ENCODE measurements around the gene NPC2. TPM values are rescaled to one million over a fixed set of nuclear protein-coding genes. Genes with fewer than 3 reads are reported as not detected.

Gene NPC2
- total and polyA plus RNA-seq, 9 of the 15 experiments (the other 6 are each of a cell fraction or from before 2014, with no cell fraction given) = 16.6 to 74.1 (median 32.6) TPM

GRCh38 chr14:74535756-74536325 lies 42.7 kb upstream of the NPC2 start:
- Histone ChIP-seq H2AFZ (ENCODE audit: low read depth, low read length) (no peak overlapping the region), H3K27me3 (ENCODE audit: control insufficient read depth in 2 of 2, insufficient read depth in 2 of 2, low read length in 2 of 2) (peaks cover 0 to 22% of the 10 kb centered on the region in 2 experiments; a peak in 3 of 5 replicates), H3K4me3 (no peak overlapping the region), H3K36me3 (ENCODE audit: control insufficient read depth, insufficient read depth, low read length) (no peaks in the 10 kb centered on the region), H3K9me1 (ENCODE audit: control insufficient read depth, insufficient read depth, low read length) (no peaks in the 10 kb centered on the region), H3K27ac (ENCODE audit: extremely low read depth, low read depth, low read length) (no peak overlapping the region), H4K20me1 (replicated peaks; ENCODE audit: control insufficient read depth, insufficient read depth, low read length) (no peaks in the 10 kb centered on the region), H3K9ac (ENCODE audit: insufficient read depth in 1 of 2, low read depth in 2 of 2, low read length in 2 of 2) (no peak overlapping the region), H3K79me2 (ENCODE audit: control insufficient read depth, insufficient read depth, low read length) (no peaks in the 10 kb centered on the region), H3K4me1 (replicated peaks in 1 of 2; ENCODE audit: control insufficient read depth in 2 of 2, insufficient read depth in 2 of 2, low read length in 2 of 2) (peaks cover 0 to 6% of the 10 kb centered on the region in 2 experiments; a peak in 3 of 5 replicates), H3K9me3 (replicated peaks; ENCODE audit: control insufficient read depth, insufficient read depth, low read depth, low read length) (no peaks in the 10 kb centered on the region), H3K4me2 (ENCODE audit: insufficient read depth, low read length) (no peak overlapping the region)
- FAIRE-seq (no peak), ATAC-seq (no peak), DNase-seq (ENCODE audit: extremely low read depth in 1 of 4, low spot score in 3 of 4) (no peak)
- ChIA-PET POLR2A (interaction anchor here (0.7 to 1.0 kb wide), 2 partner anchors 10 to 1001 kb away, joined by 3 read pairs; no protein-coding TSS in a partner anchor), CTCF (ENCODE audit: low intra/inter-chr PET ratio) (no interaction called here)
- intact Hi-C loops (cut with micrococcal nuclease) = no loop called here
- TF ChIP-seq JUNB (CRISPR knock-in tag; conservative IDR thresholded peaks at IDR 0.05) = no peak
- no peak for TF ChIP-seq HDAC1 (IDR thresholded peaks at IDR 0.05)
- TF ChIP-seq U2AF2 (optimal IDR thresholded peaks at IDR 0.05; ENCODE audit: low read depth, low read length) = no peak
- no peak for TF ChIP-seq EZH2 (IDR thresholded peaks at IDR 0.05; ENCODE audit: borderline replicate concordance, low read depth, low read length)
- 0% methylated on average over 8 of the region's 10 CpGs for WGBS (ENCODE audit: insufficient coverage, low coverage, missing lambda C conversion rate)
- BruUV-seq (replicated peaks) = no TSS peak
- in situ Hi-C loops (cut with MboI) = no loop called here

GRCh38 chr14:74533576-74533975 lies 40.5 kb upstream of the NPC2 start:
- H4K20me1 ChIP-seq (replicated peaks; ENCODE audit: control insufficient read depth, insufficient read depth, low read length) = no peaks in the 10 kb centered on the region
- H3K27me3 ChIP-seq (ENCODE audit: control insufficient read depth in 2 of 2, insufficient read depth in 2 of 2, low read length in 2 of 2) = peaks cover 0 to 26% of the 10 kb centered on the region in 2 experiments; a peak in 2 of 5 replicates
- no peaks in the 10 kb centered on the region for H3K36me3 ChIP-seq (ENCODE audit: control insufficient read depth, insufficient read depth, low read length)
- no peaks in the 10 kb centered on the region for H3K79me2 ChIP-seq (ENCODE audit: control insufficient read depth, insufficient read depth, low read length)
- no peak overlapping the region for H2AFZ ChIP-seq (ENCODE audit: low read depth, low read length)
- no peaks in the 10 kb centered on the region for H3K9me1 ChIP-seq (ENCODE audit: control insufficient read depth, insufficient read depth, low read length)
- no peak overlapping the region for H3K4me3 ChIP-seq
- H3K27ac ChIP-seq (ENCODE audit: extremely low read depth, low read depth, low read length) = no peak overlapping the region
- ChIA-PET CTCF (ENCODE audit: low intra/inter-chr PET ratio) (no interaction called here), POLR2A (no interaction called here)
- no TSS peak for BruUV-seq (replicated peaks)
- H3K4me2 ChIP-seq (ENCODE audit: insufficient read depth, low read length) = no peak overlapping the region
- WGBS (ENCODE audit: insufficient coverage, low coverage, missing lambda C conversion rate) = 0% methylated on average over 5 of the region's 7 CpGs
- ATAC-seq = no peak
- no peak for DNase-seq (ENCODE audit: extremely low read depth in 1 of 4, low spot score in 3 of 4)
- intact Hi-C loops (cut with micrococcal nuclease) (no loop called here), in situ Hi-C loops (cut with MboI) (no loop called here)
- no peaks in the 10 kb centered on the region for H3K9me3 ChIP-seq (replicated peaks; ENCODE audit: control insufficient read depth, insufficient read depth, low read depth, low read length)
- no peak for FAIRE-seq
- peaks cover 0 to 13% of the 10 kb centered on the region in 2 experiments; a peak in 3 of 5 replicates for H3K4me1 ChIP-seq (replicated peaks in 1 of 2; ENCODE audit: control insufficient read depth in 2 of 2, insufficient read depth in 2 of 2, low read length in 2 of 2)
- H3K9ac ChIP-seq (ENCODE audit: insufficient read depth in 1 of 2, low read depth in 2 of 2, low read length in 2 of 2) = no peak overlapping the region
- TF ChIP-seq U2AF2 (optimal IDR thresholded peaks at IDR 0.05; ENCODE audit: low read depth, low read length) = no peak
- no peak for TF ChIP-seq ZNF584 (CRISPR knock-in tag; IDR thresholded peaks at IDR 0.05; ENCODE audit: low read depth)
- TF ChIP-seq, protein P1, sequence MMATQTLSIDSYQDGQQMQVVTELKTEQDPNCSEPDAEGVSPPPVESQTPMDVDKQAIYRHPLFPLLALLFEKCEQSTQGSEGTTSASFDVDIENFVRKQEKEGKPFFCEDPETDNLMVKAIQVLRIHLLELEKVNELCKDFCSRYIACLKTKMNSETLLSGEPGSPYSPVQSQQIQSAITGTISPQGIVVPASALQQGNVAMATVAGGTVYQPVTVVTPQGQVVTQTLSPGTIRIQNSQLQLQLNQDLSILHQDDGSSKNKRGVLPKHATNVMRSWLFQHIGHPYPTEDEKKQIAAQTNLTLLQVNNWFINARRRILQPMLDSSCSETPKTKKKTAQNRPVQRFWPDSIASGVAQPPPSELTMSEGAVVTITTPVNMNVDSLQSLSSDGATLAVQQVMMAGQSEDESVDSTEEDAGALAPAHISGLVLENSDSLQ (IDR thresholded peaks at IDR 0.05) = no peak
- TF ChIP-seq NCOA4 (IDR thresholded peaks at IDR 0.05; ENCODE audit: partially characterized antibody) = no peak
- TF ChIP-seq HNRNPH1 (optimal IDR thresholded peaks at IDR 0.05; ENCODE audit: low read depth, low read length) = no peak
- TF ChIP-seq OTX1 (CRISPR knock-in tag; IDR thresholded peaks at IDR 0.05) = no peak
- no peak for TF ChIP-seq YBX1 (IDR thresholded peaks at IDR 0.05)
- TF ChIP-seq EZH2 (IDR thresholded peaks at IDR 0.05; ENCODE audit: borderline replicate concordance, low read depth, low read length) = no peak
- TF ChIP-seq NR2C1 (IDR thresholded peaks at IDR 0.05) = no peak
- no peak for TF ChIP-seq NR2C1 (tag; IDR thresholded peaks at IDR 0.05)
- TF ChIP-seq NR2C2 (CRISPR knock-in tag; IDR thresholded peaks at IDR 0.05) = no peak
- no peak for TF ChIP-seq NR2C2 (tag; IDR thresholded peaks at IDR 0.05)
- no peak for TF ChIP-seq HDAC3 (IDR thresholded peaks at IDR 0.05; ENCODE audit: borderline replicate concordance, partially characterized antibody)
- TF ChIP-seq ZNF79 (CRISPR knock-in tag; IDR thresholded peaks at IDR 0.05; ENCODE audit: low read depth) = no peak
- no peak for TF ChIP-seq SAP30 (IDR thresholded peaks at IDR 0.05; ENCODE audit: borderline replicate concordance, insufficient read depth, low read depth, low read length, poor library complexity, severe bottlenecking)

Data from K562 (cell line).